HCT116 (cell line): ENCODE measurements around the gene HOXD9. TPM values are rescaled to one million over a fixed set of nuclear protein-coding genes. Genes with fewer than 3 reads are reported as not detected.

Experiments used
- ATAC-seq: fragments of 200-7000 bp; cut with Tn5 transposase; 2 replicates; pipeline ENCODE4 v1.9.1; 2020; ENCODE audit warnings: mild to moderate bottlenecking, moderate library complexity
- BruUV-seq: library from RNA; stranded (reverse); fragments of 400-500 nt; replicated peaks from 2 replicates; lab custom pipeline; 2021; lab: Mats Ljungman, UMichigan
- CTCF ChIA-PET: fragments of 300-600 bp; sonication (Branson Sonifier 250); formaldehyde crosslinking; loops from one replicate; lab custom pipeline; 2021; ENCODE audit warnings: antibody characterized with exemption; lab: Charles Lee
- POLR2A ChIA-PET: fragments of 300-600, 350-600 bp; sonication (Branson Sonifier 250); formaldehyde crosslinking; loops from one replicate; lab custom pipeline; 2021; ENCODE audit warnings: antibody characterized with exemption; lab: Charles Lee
- RAD21 ChIA-PET, 2 experiments: fragments of 300-600 bp; sonication (Branson Sonifier 250); formaldehyde crosslinking; loops; one replicate each; lab custom pipeline; 2023; ENCODE audit warnings: low total read pairs in 2 of 2; ENCODE audit not compliant: uncharacterized antibody in 2 of 2, unreplicated experiment in 2 of 2, low non-redundant PET in 1 of 2; lab: Charles Lee
- DNase-seq: peaks from one replicate; pipeline ENCODE4 v3.0.0-alpha.2; 2010; ENCODE audit warnings: low read depth, low spot score
- H2AFZ ChIP-seq: fragments of 200-600 bp; shearing (Covaris generic), sonication (generic); 2 replicates; pipeline ENCODE4 v1.6.1; 2017; ENCODE audit warnings: low read depth, mixed run types, mixed read lengths, antibody characterized with exemption, low read length; ENCODE audit not compliant: poor library complexity, severe bottlenecking
- H3K27ac ChIP-seq: 2 replicates; pipeline ENCODE4 v1.5.1; 2012; ENCODE audit warnings: low read depth, low read length
- H3K27me3 ChIP-seq: fragments of 200-600 bp; sonication (generic); 2 replicates; pipeline ENCODE4 v1.6.1; 2016; ENCODE audit warnings: mixed run types, low read length, mixed read lengths; ENCODE audit not compliant: insufficient read depth
- H3K36me3 ChIP-seq, 2 experiments: fragments of 200-500 bp in 1 of 2; fragments of 200-600 bp in 1 of 2; sonication (Bioruptor generic) in 1 of 2; sonication (generic) in 1 of 2; 2 replicates each; pipeline versions ENCODE4 v1.5.1 to v1.6.1; 2014 to 2016; ENCODE audit warnings: low read length in 2 of 2, inconsistent platforms in 1 of 2, mixed read lengths in 1 of 2, mixed run types in 1 of 2; ENCODE audit not compliant: insufficient read depth in 2 of 2, control insufficient read depth in 1 of 2
- H3K4me1 ChIP-seq, 2 experiments: fragments of 200-600 bp in 1 of 2; sonication (generic) in 1 of 2; 2 replicates each; pipeline versions ENCODE4 v1.5.1 to v1.6.1; 2012 to 2017; ENCODE audit warnings: low read length in 2 of 2, inconsistent platforms in 1 of 2, mild to moderate bottlenecking in 1 of 2, mixed read lengths in 1 of 2, mixed run types in 1 of 2, moderate library complexity in 1 of 2; ENCODE audit not compliant: insufficient read depth in 2 of 2, control insufficient read depth in 1 of 2
- H3K4me2 ChIP-seq: fragments of 200-600 bp; sonication (generic); 2 replicates; pipeline ENCODE4 v1.6.1; 2017; ENCODE audit warnings: mixed run types, low read length, mixed read lengths
- H3K4me3 ChIP-seq, 2 experiments: fragments of 200-600 bp in 1 of 2; sonication (generic) in 1 of 2; replicated peaks in 1 of 2; 2 replicates each; pipeline ENCODE4 v1.5.1; 2011 to 2016; ENCODE audit warnings: low read length in 2 of 2, control low read depth in 1 of 2, low read depth in 1 of 2, mild to moderate bottlenecking in 1 of 2, mixed read lengths in 1 of 2, mixed run types in 1 of 2
- H3K79me2 ChIP-seq: fragments of 200-600 bp; sonication (generic); 2 replicates; pipeline ENCODE4 v1.6.1; 2017; ENCODE audit warnings: mild to moderate bottlenecking, mixed run types, low read length, moderate library complexity, mixed read lengths; ENCODE audit not compliant: insufficient read depth
- H3K9ac ChIP-seq: fragments of 200-600 bp; sonication (generic); 2 replicates; pipeline ENCODE4 v1.6.1; 2016; ENCODE audit warnings: low read length, mixed read lengths
- H3K9me2 ChIP-seq: fragments of 200-600 bp; sonication (generic), shearing (Covaris generic); 2 replicates; pipeline ENCODE4 v1.6.1; 2017; ENCODE audit warnings: mixed run types, mild to moderate bottlenecking, moderate library complexity; ENCODE audit not compliant: insufficient read depth
- H3K9me3 ChIP-seq, 2 experiments: fragments of 200-500 bp in 1 of 2; fragments of 200-600 bp in 1 of 2; sonication (Bioruptor generic) in 1 of 2; sonication (generic) in 1 of 2; 2 replicates each; pipeline ENCODE4 v1.6.1; 2014 to 2017; ENCODE audit warnings: low read length in 2 of 2, mixed read lengths in 2 of 2, inconsistent platforms in 1 of 2, low read depth in 1 of 2, mild to moderate bottlenecking in 1 of 2, mixed run types in 1 of 2, moderate library complexity in 1 of 2; ENCODE audit not compliant: control insufficient read depth in 1 of 2, insufficient read depth in 1 of 2
- H4K20me1 ChIP-seq: fragments of 200-600 bp; sonication (generic), shearing (Covaris generic); 2 replicates; pipeline ENCODE4 v1.6.1; 2017; ENCODE audit warnings: mixed run types, mild to moderate bottlenecking, moderate library complexity; ENCODE audit not compliant: insufficient read depth
- ATF3 ChIP-seq: IDR thresholded peaks from 2 replicates; pipeline ENCODE4 v1.6.1; 2012
- CTCF ChIP-seq, 3 experiments: fragments of 200-600 bp in 1 of 3; sonication (generic) in 1 of 3; IDR thresholded peaks in 2 of 3; conservative IDR thresholded peaks in 1 of 3; 2 replicates each; pipeline ENCODE4 v1.5.1; 2012 to 2017; ENCODE audit warnings: low read depth in 2 of 3, low read length in 2 of 3, antibody characterized with exemption in 1 of 3, borderline replicate concordance in 1 of 3, control low read depth in 1 of 3, mild to moderate bottlenecking in 1 of 3, mixed read lengths in 1 of 3, mixed run types in 1 of 3, moderate library complexity in 1 of 3; ENCODE audit not compliant: insufficient read depth in 1 of 3
- EGR1 ChIP-seq: IDR thresholded peaks from 2 replicates; pipeline ENCODE4 v1.6.1; 2012; ENCODE audit warnings: low read depth
- ELF1 ChIP-seq: IDR thresholded peaks from 2 replicates; pipeline ENCODE4 v1.6.1; 2012; ENCODE audit warnings: low read depth, borderline replicate concordance
- EZH2 ChIP-seq: fragments of 200-600 bp; sonication (generic); IDR thresholded peaks from 2 replicates; pipeline ENCODE4 v1.6.1; 2017; ENCODE audit warnings: antibody characterized with exemption, mixed run types
- EZH2phosphoT487 ChIP-seq: fragments of 200-600 bp; IDR thresholded peaks from 2 replicates; pipeline ENCODE4 v1.6.1; 2018; ENCODE audit warnings: antibody characterized with exemption, borderline replicate concordance
- MAX ChIP-seq: IDR thresholded peaks from 2 replicates; pipeline ENCODE4 v1.6.1; 2012
- POLR2A ChIP-seq: IDR thresholded peaks from 2 replicates; pipeline ENCODE4 v1.7.0; 2011; ENCODE audit warnings: borderline replicate concordance; ENCODE audit not compliant: insufficient read depth, insufficient read length; ENCODE audit errors: extremely low read depth
- RAD21 ChIP-seq: IDR thresholded peaks from 2 replicates; pipeline ENCODE4 v1.6.1; 2012; ENCODE audit warnings: low read depth, mild to moderate bottlenecking
- REST ChIP-seq: IDR thresholded peaks from 2 replicates; pipeline ENCODE4 v1.6.1; 2012; ENCODE audit warnings: low read depth
- ZNF274 ChIP-seq: fragments of 200-500 bp; sonication (Bioruptor generic); IDR thresholded peaks from 2 replicates; pipeline ENCODE4 v1.6.1; 2014; ENCODE audit warnings: mild to moderate bottlenecking, low read depth, low read length, inconsistent platforms
- intact Hi-C: fragments of 100-400 bp; cut with micrococcal nuclease; formaldehyde crosslinking; loops from 2 replicates; pipeline ENCODE4 v1.10.0; 2022
- total RNA-seq: library from RNA; stranded (reverse); gene quantifications from one replicate; pipeline ENCODE4 v1.2.1, GENCODE V29; 2021; ENCODE audit not compliant: unreplicated experiment

The HOXD9 gene
- total RNA-seq, 1 experiment from 2014 or later: not detected

- no peak overlapping the region for H3K4me2 ChIP-seq
- TF ChIP-seq EZH2 (no peak), EGR1 (no peak), ATF3 (no peak), REST (no peak), ZNF274 (no peak), ELF1 (no peak), CTCF (IDR thresholded peaks at IDR 0.05 in 2 of 3, conservative IDR thresholded peaks at IDR 0.05 in 1 of 3; ENCODE audit: borderline replicate concordance in 1 of 3, insufficient read depth in 1 of 3, low read depth in 2 of 3, low read length in 2 of 3) (no peak), EZH2phosphoT487 (no peak), MAX (no peak), POLR2A (no peak), RAD21 (no peak)
- TF ChIP-seq, all 23 proteins: peak for 0
- H3K27me3 ChIP-seq: no peaks in the 10 kb centered on the region
- no peak overlapping the region for H3K9ac ChIP-seq
- RAD21 ChIA-PET: no interaction called here
- no peak for ATAC-seq
- intact Hi-C loops: no loop called here
- CTCF ChIA-PET: interaction anchor here (2.5 kb wide), 1 partner anchor 388 kb away, joined by 14 read pairs; no protein-coding TSS in a partner anchor
- no peaks in the 10 kb centered on the region; a peak in 1 of 4 replicates for H3K9me3 ChIP-seq
- no TSS peak for BruUV-seq
- no peaks in the 10 kb centered on the region for H3K36me3 ChIP-seq
- no peaks in the 10 kb centered on the region for H3K79me2 ChIP-seq
- no peak overlapping the region for H3K4me3 ChIP-seq
- peak overlapping the region; percentile 12 for H2AFZ ChIP-seq
- DNase-seq: no peak
- H3K27ac ChIP-seq: no peak overlapping the region
- H3K9me2 ChIP-seq: no peaks in the 10 kb centered on the region
- H3K4me1 ChIP-seq: no peaks in the 10 kb centered on the region
- no peaks in the 10 kb centered on the region for H4K20me1 ChIP-seq
- POLR2A ChIA-PET: no interaction called here
Measured at GRCh38 chr2:176078541-176079284, 43.8 kb upstream of the HOXD9 start.
